Suppressor macrophage (primary cell): ENCODE data around the gene RPL13.

Experiments used
- DNase-seq, 4 experiments: peaks; one replicate each; pipeline ENCODE4 v3.0.0-alpha.2; 2020 to 2022

The RPL13 gene

DNA sequence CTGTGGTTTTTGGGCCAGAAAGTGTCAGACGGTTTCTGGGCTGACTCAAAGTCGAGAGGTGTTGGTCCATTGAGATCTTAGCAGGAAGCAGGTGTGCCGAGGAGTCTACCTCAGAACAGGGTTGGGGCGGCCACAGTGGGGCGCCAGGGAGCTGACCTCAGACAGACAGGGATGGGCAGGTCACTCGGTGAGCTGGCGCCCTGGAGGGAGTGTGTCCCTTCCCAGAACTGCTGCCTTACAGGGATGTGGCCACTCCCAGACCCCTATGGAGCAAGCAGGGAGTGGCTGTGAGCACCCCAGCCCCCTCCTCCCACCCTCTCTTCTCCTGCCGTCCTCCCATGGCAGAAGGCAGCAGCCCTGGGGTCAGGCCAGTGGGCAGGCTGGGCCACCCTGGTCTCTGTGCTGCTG, 39.0 kb downstream of the RPL13 start:
- DNase-seq, result peak in 1 of 4 experiments; percentile 35

- no peak for DNase-seq
Observed at GRCh38 chr16:89599902-89600301, 39.4 kb downstream of the RPL13 start.

- DNase-seq, result no peak
Observed at GRCh38 chr16:89600427-89600826, 39.9 kb downstream of the RPL13 start.

GRCh38 chr16:89600956-89601355, 40.5 kb downstream of the RPL13 start:
- peak; percentile 13 to 50 (median 34) for DNase-seq

GRCh38 chr16:89601906-89602272, 41.4 kb downstream of the RPL13 start:
- DNase-seq, result no peak

DNA sequence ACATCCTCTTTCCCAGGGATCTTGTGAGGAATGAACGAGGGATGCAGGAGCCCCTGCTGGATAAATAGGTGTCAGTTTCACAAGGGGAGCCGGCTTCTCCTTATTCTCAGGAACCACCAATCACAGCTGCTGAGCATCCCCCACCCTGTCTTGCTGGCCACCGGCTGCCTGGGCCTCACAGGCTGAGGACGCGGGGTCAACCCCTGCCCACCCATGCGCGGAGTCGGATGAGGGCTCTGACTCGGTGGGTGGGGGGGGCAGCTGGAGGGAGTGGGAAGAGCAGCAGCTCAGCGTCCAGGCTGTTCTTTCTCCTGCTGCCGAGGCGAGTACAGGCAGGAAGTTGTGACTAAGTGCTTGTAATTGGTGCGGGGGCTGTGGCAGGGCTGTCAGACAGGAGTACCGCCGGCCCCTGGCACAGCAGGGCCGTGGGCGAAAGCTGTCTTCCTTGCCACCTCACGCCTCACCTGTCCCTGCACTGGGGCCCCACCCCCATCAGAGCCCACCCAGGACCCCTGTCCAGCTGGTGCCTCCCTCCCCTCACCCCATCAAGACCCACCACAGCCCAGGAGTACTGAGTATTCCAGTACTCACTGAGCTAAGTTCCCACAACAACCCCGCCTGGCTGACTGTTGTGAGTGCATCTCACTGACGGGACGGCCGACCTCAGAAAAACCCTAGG, 41.9 kb downstream of the RPL13 start:
- DNase-seq, result peak; percentile 70 to 84 (median 81)

- DNase-seq, result no peak
Observed at GRCh38 chr16:89602952-89603590, 42.6 kb downstream of the RPL13 start.

- DNase-seq, result no peak
Observed at GRCh38 chr16:89604764-89605163, 44.3 kb downstream of the RPL13 start.

DNA sequence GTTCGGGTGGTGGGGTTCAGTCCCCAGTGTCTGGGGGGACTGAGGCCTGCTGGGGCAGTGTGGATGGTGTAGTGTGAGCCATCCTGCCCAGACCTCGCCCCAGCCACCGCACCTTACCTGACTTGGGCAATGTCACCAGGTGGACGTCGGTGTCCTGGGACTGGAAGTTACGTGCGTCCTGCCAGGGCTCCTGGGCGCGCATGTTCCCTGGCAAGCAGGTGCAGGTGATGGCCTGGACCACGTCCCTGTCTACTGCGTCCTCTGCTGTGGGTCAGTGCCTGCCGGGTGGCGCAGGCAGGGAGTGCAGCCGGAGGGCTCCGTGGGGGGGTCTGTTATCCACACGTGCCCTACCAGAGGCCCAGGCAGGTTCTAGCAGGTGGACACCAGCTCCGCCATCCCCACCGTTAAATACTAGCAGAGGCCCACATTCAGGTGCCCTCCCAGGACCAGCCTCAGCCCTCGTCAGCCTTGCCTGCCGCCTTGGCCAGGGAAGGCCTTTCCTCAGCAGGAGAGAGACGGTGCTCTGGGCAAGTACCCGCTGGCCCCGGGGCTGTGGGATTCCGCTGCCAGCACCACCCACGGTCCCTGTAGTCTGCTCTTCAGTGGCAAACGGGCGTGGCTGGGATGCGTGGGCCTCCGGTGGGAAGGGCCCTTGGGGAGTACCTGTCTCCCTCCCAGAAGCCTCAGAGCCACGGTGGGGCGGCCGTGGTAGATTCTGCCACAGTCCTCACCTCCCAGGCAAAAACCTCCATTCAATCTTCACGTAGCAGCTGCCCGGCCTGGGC, 44.9 kb downstream of the RPL13 start:
- no peak for DNase-seq

- no peak for DNase-seq
Observed at GRCh38 chr16:89606006-89606405, 45.5 kb downstream of the RPL13 start.

GRCh38 chr16:89607453-89607852, 47.0 kb downstream of the RPL13 start:
- no peak for DNase-seq

DNA sequence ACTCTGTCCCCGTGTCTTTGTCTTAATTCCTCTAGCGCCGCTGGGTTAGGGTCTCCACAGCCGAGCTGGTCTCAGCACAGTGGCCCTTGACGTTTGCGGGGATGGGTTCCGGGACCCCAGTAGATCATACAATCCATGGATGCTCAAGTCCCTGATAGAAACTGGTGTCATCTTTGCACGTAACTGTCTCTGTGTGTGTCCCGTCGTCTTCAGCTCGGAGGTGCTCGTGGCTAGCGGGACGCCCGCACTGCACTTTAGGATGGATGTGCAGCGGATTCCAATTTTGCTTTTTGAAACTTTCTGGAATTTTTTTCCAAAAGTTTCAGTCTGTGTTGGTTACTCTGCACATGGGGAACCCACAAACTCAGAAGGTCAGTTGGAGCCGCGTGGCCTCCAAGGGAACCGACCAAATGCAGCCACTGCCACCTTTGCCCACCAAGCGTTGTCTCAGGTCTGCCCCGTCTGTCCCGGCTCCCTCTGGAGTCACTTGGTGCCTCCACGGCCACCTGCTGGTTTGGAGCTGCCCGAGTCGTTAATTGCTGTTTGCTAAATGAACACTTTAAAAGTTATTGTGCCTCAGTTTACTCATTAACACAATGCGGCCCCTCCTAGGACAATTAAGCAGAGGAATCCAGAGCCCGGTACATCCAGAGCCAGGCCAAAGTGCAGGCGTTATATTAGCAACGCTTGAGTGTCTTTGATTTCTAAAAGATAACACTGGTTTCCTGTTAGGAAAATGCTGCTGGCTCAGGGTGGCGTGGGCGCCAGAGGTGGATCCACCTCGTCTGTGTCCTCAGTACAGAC, 47.7 kb downstream of the RPL13 start:
- DNase-seq, result no peak

GRCh38 chr16:89610108-89610453, 49.6 kb downstream of the RPL13 start:
- no peak for DNase-seq

DNA sequence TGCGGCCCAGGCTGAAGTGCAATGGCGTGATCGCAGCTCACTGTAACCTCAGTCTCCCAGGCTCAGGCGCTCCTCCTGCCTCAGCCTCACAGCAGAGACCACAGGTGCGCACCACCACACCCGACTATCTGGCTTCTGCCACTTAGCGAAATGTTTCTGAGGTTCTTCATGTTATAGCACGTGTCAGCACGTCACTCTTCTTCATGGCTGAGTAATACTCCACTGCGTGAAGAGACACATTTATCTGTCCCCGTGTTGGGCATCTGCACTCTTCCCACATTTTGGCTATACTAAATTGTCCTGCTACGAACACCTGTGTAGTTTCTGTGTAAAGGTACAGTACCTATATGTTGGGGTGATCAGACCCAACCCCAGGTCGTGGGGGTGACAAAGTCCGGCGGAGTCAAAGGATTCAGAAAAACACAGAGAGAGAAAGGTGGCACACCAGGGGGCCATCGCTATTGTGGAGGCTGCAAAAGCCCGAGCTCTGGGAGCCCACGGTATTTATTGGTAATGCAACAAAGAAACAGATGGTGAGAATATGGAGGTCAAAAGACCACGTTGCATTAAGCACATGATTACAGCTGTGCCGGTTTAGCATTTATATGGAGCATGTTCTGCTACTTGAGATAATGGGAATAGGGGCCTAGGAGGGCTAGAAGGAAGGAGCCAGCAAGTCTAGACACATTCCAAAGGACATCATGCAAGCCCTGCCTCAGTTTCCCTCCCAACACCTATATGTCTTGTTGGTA, 52.1 kb downstream of the RPL13 start:
- DNase-seq, result no peak

DNA sequence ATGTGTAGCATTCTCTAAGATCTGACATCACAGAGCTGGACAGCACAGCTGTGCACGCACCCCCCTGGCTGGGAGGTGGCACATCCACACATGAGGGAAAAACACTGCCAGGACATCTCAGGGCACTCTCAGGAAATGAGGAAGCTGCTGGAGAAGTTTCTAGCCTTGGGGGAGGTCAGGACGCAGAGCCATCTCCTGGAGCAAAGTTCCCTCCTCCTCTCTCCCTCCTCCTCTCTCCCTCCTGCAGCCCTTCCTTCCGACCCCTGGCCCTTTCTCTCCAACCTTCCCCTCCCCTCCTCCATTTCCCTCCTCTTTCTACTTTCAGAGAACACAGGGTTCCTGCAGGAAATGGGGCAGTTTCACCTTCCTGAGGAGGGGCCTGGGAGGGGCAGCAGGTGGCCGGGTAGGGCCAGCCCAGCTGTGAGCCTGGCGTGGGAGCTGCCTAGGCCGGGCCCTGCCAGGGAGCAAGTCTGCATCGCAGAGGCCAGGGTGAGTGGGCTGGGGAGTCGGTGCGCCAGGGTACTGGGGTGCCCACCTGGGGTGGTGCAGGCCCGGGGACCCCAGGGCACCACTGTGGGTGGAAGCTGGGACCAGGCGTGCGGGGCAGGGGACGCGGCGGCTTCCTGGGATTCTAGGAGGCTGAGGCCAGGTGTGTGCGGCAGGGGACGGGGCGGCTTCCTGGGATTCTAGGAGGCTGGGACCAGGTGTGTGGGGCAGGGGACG, 52.9 kb downstream of the RPL13 start, which contains the start of gene DPEP1:
Gene DPEP1, plus strand, starts transcription at position 412 of the 723 bp plus-strand sequence. CDS start 16,769 bp downstream, outside the sequence.
- DNase-seq, result peak; percentile 32 to 67 (median 50)

DNA sequence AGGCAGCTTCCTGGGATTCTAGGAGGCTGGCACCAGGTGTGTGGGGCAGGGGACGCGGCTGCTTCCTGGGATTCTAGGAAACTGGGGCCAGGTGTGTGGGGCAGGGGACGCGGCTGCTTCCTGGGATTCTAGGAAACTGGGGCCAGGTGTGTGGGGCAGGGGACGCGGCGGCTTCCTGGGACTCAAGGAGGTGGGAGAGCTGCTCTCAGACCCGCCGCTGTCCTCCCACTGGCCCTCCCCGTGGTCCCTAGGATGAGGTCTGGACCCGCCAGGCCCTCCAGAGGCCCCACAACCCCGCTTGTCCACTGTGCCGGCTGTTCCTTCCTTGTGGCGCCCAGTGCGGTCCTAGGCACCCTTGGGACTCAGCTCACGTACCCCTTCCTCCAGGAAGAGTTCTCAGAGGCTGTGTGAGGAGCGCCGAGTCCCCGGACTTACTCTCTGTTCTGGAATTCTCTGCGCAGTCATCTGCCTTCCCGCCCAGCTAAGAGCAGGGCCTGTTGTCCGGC, 53.5 kb downstream of the RPL13 start:
- no peak for DNase-seq
